ENCODE results near the gene TCTN1. TPM values are rescaled to one million over a fixed set of nuclear protein-coding genes. Genes with fewer than 3 reads are reported as not detected.
"Not testable (repeated sequence)": the region's sequence is repeated elsewhere in the genome, so short reads cannot be mapped to it uniquely, and the experiment has no call there.

TCTN1 gene
- total RNA-seq, 1 donor, result 45.2 TPM

GRCh38 chr12:110602085-110602814 lies 11.7 kb upstream of the TCTN1 start:
- not testable (repeated sequence) for H3K9me3 ChIP-seq (ENCODE audit: low read depth, low read length)
- peak; percentile 73 for TF ChIP-seq CTCF (IDR thresholded peaks at IDR 0.05; ENCODE audit: extremely low read depth, low read depth, low read length)
- peak; percentile 88 for DNase-seq (ENCODE audit: insufficient read length, low spot score, missing footprints)

GRCh38 chr12:110606253-110606611 lies 7.7 kb upstream of the TCTN1 start:
- Histone ChIP-seq H2AFZ (ENCODE audit: low read length) (no peak overlapping the region), H3K4me1 (ENCODE audit: insufficient read depth, low read length) (no peaks in the 10 kb centered on the region), H3K79me2 (ENCODE audit: insufficient read depth, low read length) (no peaks in the 10 kb centered on the region), H4K20me1 (ENCODE audit: insufficient read depth, low read length) (no peaks in the 10 kb centered on the region), H3K27ac (ENCODE audit: low read depth, low read length) (no peak overlapping the region), H3K9me3 (ENCODE audit: low read depth, low read length) (no peaks in the 10 kb centered on the region), H3K27me3 (ENCODE audit: insufficient read depth, low read length) (no peaks in the 10 kb centered on the region), H3K4me2 (ENCODE audit: insufficient read depth, low read length) (no peak overlapping the region), H3K36me3 (ENCODE audit: insufficient read depth, low read length) (no peaks in the 10 kb centered on the region), H3K4me3 (ENCODE audit: insufficient read depth, low read length) (no peak overlapping the region)
- DNase-seq (ENCODE audit: insufficient read length, low spot score, missing footprints), result peak; percentile 32
- TF ChIP-seq CTCF (IDR thresholded peaks at IDR 0.05; ENCODE audit: extremely low read depth, low read depth, low read length), result no peak

More at GRCh38 chr12:110602085-110602814, 11.7 kb upstream of the TCTN1 start:
- H3K79me2 ChIP-seq (ENCODE audit: insufficient read depth, low read length); H3K36me3 ChIP-seq (ENCODE audit: insufficient read depth, low read length); H3K27me3 ChIP-seq (ENCODE audit: insufficient read depth, low read length); H3K4me2 ChIP-seq (ENCODE audit: insufficient read depth, low read length); H2AFZ ChIP-seq (ENCODE audit: low read length); H4K20me1 ChIP-seq (ENCODE audit: insufficient read depth, low read length); H3K27ac ChIP-seq (ENCODE audit: low read depth, low read length); H3K4me1 ChIP-seq (ENCODE audit: insufficient read depth, low read length); H3K4me3 ChIP-seq (ENCODE audit: insufficient read depth, low read length): not testable (repeated sequence)

- Histone ChIP-seq H3K4me2 (ENCODE audit: insufficient read depth, low read length) (peak overlapping the region; percentile 82), H3K79me2 (ENCODE audit: insufficient read depth, low read length) (peaks cover 3% of the 10 kb centered on the region), H2AFZ (ENCODE audit: low read length) (peak overlapping the region; percentile 91), H3K27me3 (ENCODE audit: insufficient read depth, low read length) (no peaks in the 10 kb centered on the region), H3K4me1 (ENCODE audit: insufficient read depth, low read length) (peaks cover 8% of the 10 kb centered on the region), H4K20me1 (ENCODE audit: insufficient read depth, low read length) (no peaks in the 10 kb centered on the region), H3K27ac (ENCODE audit: low read depth, low read length) (peak overlapping the region; percentile 72), H3K36me3 (ENCODE audit: insufficient read depth, low read length) (no peaks in the 10 kb centered on the region), H3K4me3 (ENCODE audit: insufficient read depth, low read length) (peak overlapping the region; percentile 75), H3K9me3 (ENCODE audit: low read depth, low read length) (no peaks in the 10 kb centered on the region)
- DNase-seq (ENCODE audit: insufficient read length, low spot score, missing footprints), result no peak
- TF ChIP-seq CTCF (IDR thresholded peaks at IDR 0.05; ENCODE audit: extremely low read depth, low read depth, low read length), result no peak
These were observed 708 bp upstream of the TCTN1 start for GRCh38 chr12:110613071-110613770.

GRCh38 chr12:110615171-110615570 lies 1.2 kb downstream of the TCTN1 start:
- Histone ChIP-seq H2AFZ (ENCODE audit: low read length) (no peak overlapping the region), H3K36me3 (ENCODE audit: insufficient read depth, low read length) (no peaks in the 10 kb centered on the region), H4K20me1 (ENCODE audit: insufficient read depth, low read length) (no peaks in the 10 kb centered on the region), H3K9me3 (ENCODE audit: low read depth, low read length) (no peaks in the 10 kb centered on the region), H3K4me2 (ENCODE audit: insufficient read depth, low read length) (no peak overlapping the region), H3K79me2 (ENCODE audit: insufficient read depth, low read length) (peaks cover 3% of the 10 kb centered on the region), H3K27me3 (ENCODE audit: insufficient read depth, low read length) (no peaks in the 10 kb centered on the region), H3K4me1 (ENCODE audit: insufficient read depth, low read length) (peaks cover 8% of the 10 kb centered on the region), H3K4me3 (ENCODE audit: insufficient read depth, low read length) (no peak overlapping the region), H3K27ac (ENCODE audit: low read depth, low read length) (no peak overlapping the region)
- DNase-seq (ENCODE audit: insufficient read length, low spot score, missing footprints), result no peak
- no peak for TF ChIP-seq CTCF (IDR thresholded peaks at IDR 0.05; ENCODE audit: extremely low read depth, low read depth, low read length)
